Endodermal cell (in vitro differentiated cells): ENCODE measurements around the gene POFUT1. TPM values are rescaled to one million over a fixed set of nuclear protein-coding genes. Genes with fewer than 3 reads are reported as not detected.
"Not testable (repeated sequence)": the region's sequence is repeated elsewhere in the genome, so short reads cannot be mapped to it uniquely, and the experiment has no call there.

ENCODE experiments used
- DNase-seq: peaks from one replicate; pipeline ENCODE4 v3.0.0-alpha.2; 2017
- H3K27ac ChIP-seq: 2 replicates; pipeline ENCODE4 v1.5.1; 2013; ENCODE audit warnings: mild to moderate bottlenecking, low read depth, low read length, moderate library complexity
- H3K27me3 ChIP-seq: 2 replicates; pipeline ENCODE4 v1.6.1; 2013; ENCODE audit warnings: mild to moderate bottlenecking, low read length, moderate library complexity; ENCODE audit not compliant: insufficient read depth, control insufficient read depth, poor library complexity, severe bottlenecking
- H3K36me3 ChIP-seq: 2 replicates; pipeline ENCODE4 v1.7.0; 2013; ENCODE audit warnings: mild to moderate bottlenecking, low read length, moderate library complexity; ENCODE audit not compliant: control insufficient read depth, insufficient read depth
- H3K4me1 ChIP-seq: one replicate; pipeline ENCODE4 v1.7.0; 2013; ENCODE audit warnings: low read length; ENCODE audit not compliant: control insufficient read depth, insufficient read depth
- H3K4me3 ChIP-seq: 2 replicates; pipeline ENCODE4 v1.5.1; 2013; ENCODE audit warnings: mild to moderate bottlenecking, low read length, moderate library complexity
- H3K9ac ChIP-seq: 2 replicates; pipeline ENCODE4 v1.6.1; 2013; ENCODE audit warnings: mild to moderate bottlenecking, low read length, moderate library complexity; ENCODE audit not compliant: poor library complexity, severe bottlenecking; ENCODE audit errors: extremely low read depth
- H3K9me3 ChIP-seq: 2 replicates; pipeline ENCODE4 v1.6.1; 2013; ENCODE audit warnings: mild to moderate bottlenecking, low read length, moderate library complexity; ENCODE audit not compliant: control insufficient read depth
- H3K27ac Mint-ChIP-seq: 2 replicates; pipeline ENCODE4 v1.8.0; 2020; ENCODE audit warnings: mixed read lengths
- H3K27me3 Mint-ChIP-seq: 2 replicates; pipeline ENCODE4 v1.8.0; 2021; ENCODE audit warnings: mild to moderate bottlenecking, mixed read lengths; ENCODE audit not compliant: insufficient read depth
- H3K36me3 Mint-ChIP-seq: 2 replicates; pipeline ENCODE4 v1.8.0; 2020; ENCODE audit warnings: low read depth, mixed read lengths
- H3K4me1 Mint-ChIP-seq: 2 replicates; pipeline ENCODE4 v1.8.0; 2020; ENCODE audit warnings: mixed read lengths
- H3K4me3 Mint-ChIP-seq: 2 replicates; pipeline ENCODE4 v1.8.0; 2020; ENCODE audit warnings: mild to moderate bottlenecking, moderate library complexity, mixed read lengths
- H3K9me3 Mint-ChIP-seq: 2 replicates; pipeline ENCODE4 v1.8.0; 2020; ENCODE audit warnings: mild to moderate bottlenecking, mixed read lengths
- CTCF ChIP-seq: fragments of 200-600 bp; sonication (generic); conservative IDR thresholded peaks from 2 replicates; pipeline ENCODE4 v1.5.0; 2021; ENCODE audit warnings: antibody characterized with exemption, mild to moderate bottlenecking
- WGBS, 2 experiments: methylation state at CpG; one replicate each; pipeline versions ENCODE4 v1.1.5 to v1.1.7; 2013; ENCODE audit warnings: missing lambda C conversion rate in 2 of 2, mixed read lengths in 1 of 2; ENCODE audit not compliant: insufficient coverage in 1 of 2, insufficient read length in 1 of 2; 5-methylcytosine and 5-hydroxymethylcytosine counted together
- total RNA-seq, 2 donors: library from RNA; stranded (reverse); fragmentation: NEBNext Ultra II Directional in 1 of 2; extraction: Animal tissue kit (Norgen Biotek cat#: 25700) in 1 of 2; gene quantifications; 2 replicates in 1 of 2; 3 replicates in 1 of 2; pipeline ENCODE4 v1.2.1, GENCODE V29; 2021

Gene POFUT1
- total RNA-seq, 2 donors from 2014 or later = 43.9 to 44.8 TPM

- Histone ChIP-seq H3K36me3 (no peaks in the 10 kb centered on the region), H3K27me3 (no peaks in the 10 kb centered on the region), H3K27ac (no peak overlapping the region), H3K4me3 (no peak overlapping the region), H3K9me3 (no peaks in the 10 kb centered on the region), H3K9ac (no peak overlapping the region), H3K4me1 (no peaks in the 10 kb centered on the region)
- H3K27me3 Mint-ChIP-seq = peaks cover 4% of the 10 kb centered on the region
- peaks cover 6% of the 10 kb centered on the region for H3K4me1 Mint-ChIP-seq
- no peak for TF ChIP-seq CTCF
- no peak for DNase-seq
- no peaks in the 10 kb centered on the region for H3K36me3 Mint-ChIP-seq
- H3K27ac Mint-ChIP-seq = no peak overlapping the region
- no peaks in the 10 kb centered on the region for H3K9me3 Mint-ChIP-seq
- WGBS, 2 experiments = 97 to 98% methylated on average over 4 to 6 of the region's 6 CpGs
- H3K4me3 Mint-ChIP-seq = no peak overlapping the region
These were observed 44.5 kb downstream of the POFUT1 start for GRCh38 chr20:32252189-32252588.

- H3K27ac ChIP-seq, H3K36me3 Mint-ChIP-seq, H3K4me1 Mint-ChIP-seq, DNase-seq, H3K27me3 ChIP-seq, H3K9me3 ChIP-seq, H3K36me3 ChIP-seq, H3K9ac ChIP-seq, H3K4me3 ChIP-seq, H3K27ac Mint-ChIP-seq, H3K4me1 ChIP-seq, H3K4me3 Mint-ChIP-seq, H3K9me3 Mint-ChIP-seq, H3K27me3 Mint-ChIP-seq: not testable (repeated sequence)
- 94 to 95% methylated on average over 7 to 10 of the region's 10 CpGs for WGBS, 2 experiments
These were observed 53.3 kb downstream of the POFUT1 start for GRCh38 chr20:32260973-32261372.

DNA sequence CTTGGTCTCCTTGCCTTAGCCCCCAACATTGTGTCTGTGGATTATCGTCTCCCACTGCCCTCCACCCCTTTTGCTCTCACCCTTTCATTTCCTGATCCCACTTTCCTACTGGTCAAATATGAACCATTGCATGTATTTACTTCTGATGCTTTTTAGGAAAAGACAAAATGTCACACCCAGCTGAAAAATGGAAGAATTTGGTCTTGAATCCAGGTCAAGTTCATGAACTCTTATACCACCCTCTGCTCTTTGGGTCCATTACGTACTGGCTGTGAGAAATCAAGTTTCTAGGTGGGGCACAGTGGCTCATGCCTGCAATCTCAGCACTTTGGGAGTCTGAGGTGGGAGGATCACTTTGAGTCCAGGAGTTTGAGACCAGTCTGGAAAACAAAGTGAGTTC, 54.0 kb downstream of the POFUT1 start:
- no peaks in the 10 kb centered on the region for H3K36me3 Mint-ChIP-seq
- no peak overlapping the region for H3K27ac ChIP-seq
- peaks cover under 1% of the 10 kb centered on the region for H3K4me1 Mint-ChIP-seq
- no peaks in the 10 kb centered on the region for H3K36me3 ChIP-seq
- WGBS, 2 experiments = 100% methylated on average over 1 to 2 of the region's 2 CpGs
- no peak overlapping the region for H3K9ac ChIP-seq
- TF ChIP-seq CTCF = no peak
- H3K9me3 ChIP-seq = no peaks in the 10 kb centered on the region
- H3K27me3 ChIP-seq = no peaks in the 10 kb centered on the region
- no peak overlapping the region for H3K27ac Mint-ChIP-seq
- H3K4me1 ChIP-seq = no peaks in the 10 kb centered on the region
- no peak overlapping the region for H3K4me3 Mint-ChIP-seq
- H3K27me3 Mint-ChIP-seq = peaks cover 2% of the 10 kb centered on the region
- H3K9me3 Mint-ChIP-seq = no peaks in the 10 kb centered on the region
- no peak overlapping the region for H3K4me3 ChIP-seq
- no peak for DNase-seq

GRCh38 chr20:32263398-32263954, 55.8 kb downstream of the POFUT1 start:
- no peak overlapping the region for H3K4me3 ChIP-seq
- peaks cover 6% of the 10 kb centered on the region for H3K27me3 Mint-ChIP-seq
- 79 to 88% methylated on average over 7 of the region's 7 CpGs for WGBS, 2 experiments
- H3K9me3 ChIP-seq = no peaks in the 10 kb centered on the region
- H3K36me3 Mint-ChIP-seq = no peaks in the 10 kb centered on the region
- no peak for DNase-seq
- H3K27me3 ChIP-seq = no peaks in the 10 kb centered on the region
- no peak for TF ChIP-seq CTCF
- no peak overlapping the region for H3K9ac ChIP-seq
- H3K9me3 Mint-ChIP-seq = no peaks in the 10 kb centered on the region
- no peaks in the 10 kb centered on the region for H3K4me1 Mint-ChIP-seq
- H3K27ac ChIP-seq = no peak overlapping the region
- no peak overlapping the region for H3K27ac Mint-ChIP-seq
- no peak overlapping the region for H3K4me3 Mint-ChIP-seq
- no peaks in the 10 kb centered on the region for H3K36me3 ChIP-seq
- H3K4me1 ChIP-seq = no peaks in the 10 kb centered on the region
